PFSK-1 (cell line): Measurements from ENCODE around the gene REPS2.

ENCODE experiments used
- POLR2AphosphoS5 ChIP-seq: IDR thresholded peaks from 2 replicates; pipeline ENCODE4 v1.6.1; 2012; ENCODE audit warnings: low read depth, mild to moderate bottlenecking, control low read depth, low read length, moderate library complexity
- SIN3A ChIP-seq: IDR thresholded peaks from 2 replicates; pipeline ENCODE4 v1.6.1; 2012; ENCODE audit warnings: mild to moderate bottlenecking, low read length, moderate library complexity, borderline replicate concordance; ENCODE audit not compliant: insufficient read depth
- TAF1 ChIP-seq: IDR thresholded peaks from 2 replicates; pipeline ENCODE4 v1.6.1; 2012; ENCODE audit warnings: low read length, control low read depth, borderline replicate concordance; ENCODE audit not compliant: insufficient read depth

- TF ChIP-seq SIN3A = no peak
- TF ChIP-seq TAF1 = no peak
- TF ChIP-seq POLR2AphosphoS5 = no peak
Observed at GRCh38 chrX:17167915-17168314, 221.5 kb downstream of the REPS2 start.
